Lower leg skin (tissue), 4 donors: ENCODE data around the gene IL6R. TPM values are rescaled to one million over a fixed set of nuclear protein-coding genes. Genes with fewer than 3 reads are reported as not detected.

ENCODE experiments used
- DNase-seq, 2 donors: peaks; one replicate each; pipeline ENCODE4 v3.0.0-alpha.2; 2019; ENCODE audit warnings: low spot score in 2 of 2
- H3K4me3 ChIP-seq: fragments of 200-600 bp; sonication (generic); 2 replicates; pipeline ENCODE4 v1.5.1; 2017; ENCODE audit warnings: mild to moderate bottlenecking, low read depth; ENCODE audit not compliant: poor library complexity, severe bottlenecking
- CTCF ChIP-seq, 3 donors: fragments of 450-650 bp; IDR thresholded peaks; one replicate each; pipeline ENCODE4 v1.5.1; 2016; ENCODE audit warnings: antibody characterized with exemption in 3 of 3, mild to moderate bottlenecking in 3 of 3, moderate library complexity in 2 of 3
- POLR2A ChIP-seq, 2 donors: fragments of 450-650 bp; IDR thresholded peaks; one replicate each; pipeline ENCODE4 v1.6.1; 2016 to 2017; ENCODE audit warnings: antibody characterized with exemption in 2 of 2, mild to moderate bottlenecking in 1 of 2, moderate library complexity in 1 of 2
- WGBS, 2 donors: methylation state at CpG; one replicate each; pipeline ENCODE4 v1.1.5; 2018; 5-methylcytosine and 5-hydroxymethylcytosine counted together
- intact Hi-C: fragments of 100-400 bp; cut with DNase I; formaldehyde crosslinking; loops from one replicate; pipeline ENCODE4 v1.15.0; 2023; ENCODE audit warnings: low total_unique reads
- total RNA-seq, 4 donors: library from RNA; depleted of rRNA; stranded (reverse); fragments of >200 nt; gene quantifications; one replicate each; pipeline ENCODE4 v1.1.0, GENCODE V29; 2016

Gene IL6R
- total RNA-seq, 4 donors from 2014 or later: 14.7 to 42.1 (median 21.8) TPM

GRCh38 chr1:154502744-154503115 lies 97.6 kb downstream of the IL6R start:
- 11 to 27% methylated on average over 25 to 32 of the region's 43 CpGs for WGBS, 2 donors
- DNase-seq: peak in 1 of 2 donors; percentile 80
- no peak overlapping the region for H3K4me3 ChIP-seq
- TF ChIP-seq POLR2A (IDR thresholded peaks at IDR 0.05) (no peak), CTCF (IDR thresholded peaks at IDR 0.05) (no peak)
- intact Hi-C loops: no loop called here

- TF ChIP-seq POLR2A (IDR thresholded peaks at IDR 0.05) (no peak), CTCF (IDR thresholded peaks at IDR 0.05) (no peak)
- DNase-seq: no peak
- no peak overlapping the region for H3K4me3 ChIP-seq
- intact Hi-C loops: no loop called here
- WGBS, 2 donors: 73 to 82% methylated on average over 5 of the region's 5 CpGs
Observed at GRCh38 chr1:154503898-154504297, 98.8 kb downstream of the IL6R start.

- H3K4me3 ChIP-seq: no peak overlapping the region
- DNase-seq: no peak
- no peak for TF ChIP-seq CTCF (IDR thresholded peaks at IDR 0.05)
- TF ChIP-seq POLR2A (IDR thresholded peaks at IDR 0.05): no peak
- intact Hi-C loops: no loop called here
- 89 to 95% methylated on average over 3 of the region's 3 CpGs for WGBS, 2 donors
Observed at GRCh38 chr1:154512760-154513159, 107.6 kb downstream of the IL6R start.

DNA sequence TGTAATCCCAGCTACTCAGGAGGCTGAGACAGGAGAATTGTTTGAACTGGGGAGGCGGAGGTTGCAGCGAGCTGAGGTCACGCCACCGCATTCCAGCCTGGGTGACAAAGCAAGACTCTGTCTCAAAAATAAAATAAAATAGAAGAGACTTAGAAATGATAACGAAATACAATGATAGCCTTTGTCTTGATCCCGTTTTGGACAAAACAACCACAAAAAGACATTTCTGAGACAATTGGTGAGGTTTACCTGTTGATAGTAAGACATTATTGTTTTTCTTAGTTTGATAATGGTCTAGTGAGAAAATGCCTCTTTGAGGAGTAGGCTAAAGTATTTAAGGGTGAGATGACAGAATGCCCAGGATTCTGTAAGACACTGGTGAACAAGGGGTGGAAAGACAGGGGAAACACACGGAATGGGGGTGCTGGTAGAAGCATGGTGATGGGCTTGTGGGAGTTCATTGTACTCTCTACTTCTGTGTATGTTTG lies 109.0 kb downstream of the IL6R start:
- intact Hi-C loops: no loop called here
- WGBS, 2 donors: 87 to 90% methylated on average over 7 of the region's 7 CpGs
- DNase-seq: no peak
- H3K4me3 ChIP-seq: no peak overlapping the region
- no peak for TF ChIP-seq CTCF (IDR thresholded peaks at IDR 0.05)
- TF ChIP-seq POLR2A (IDR thresholded peaks at IDR 0.05): no peak

DNA sequence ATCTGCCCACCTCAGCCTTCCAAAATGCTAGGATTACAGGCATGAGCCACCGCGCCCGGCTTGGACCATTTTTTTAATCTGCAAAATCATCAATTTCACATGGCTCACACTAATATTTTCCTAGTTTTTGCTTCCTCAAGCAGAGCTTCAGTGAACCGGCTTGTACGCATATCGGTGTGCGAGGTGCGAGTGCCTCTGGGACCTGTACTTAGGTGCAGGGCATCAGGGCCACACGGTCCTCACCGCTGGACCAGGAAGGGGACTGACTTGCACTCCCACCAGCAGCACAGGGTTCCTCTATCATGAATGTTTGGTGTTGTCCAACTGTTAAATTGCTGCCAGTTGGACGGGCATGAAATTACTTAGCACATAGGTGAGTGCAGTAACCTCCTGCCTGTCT lies 112.5 kb downstream of the IL6R start:
- TF ChIP-seq POLR2A (IDR thresholded peaks at IDR 0.05) (no peak), CTCF (IDR thresholded peaks at IDR 0.05) (no peak)
- H3K4me3 ChIP-seq: no peak overlapping the region
- 96 to 99% methylated on average over 11 of the region's 11 CpGs for WGBS, 2 donors
- DNase-seq: no peak
- intact Hi-C loops: no loop called here

Other genes with a start within 250 kb of the IL6R start
- gene TPM3, start 213.2 kb upstream of the IL6R start, total RNA-seq: 100 to 1,000 TPM; 119 to 226 (median 181) TPM
- not detected for gene CFAP141, start 199.0 kb upstream of the IL6R start, total RNA-seq
- 10 to 100 TPM; 46.0 to 74.6 (median 59.4) TPM for gene UBAP2L, start 184.4 kb upstream of the IL6R start, total RNA-seq
- gene HAX1, start 132.7 kb upstream of the IL6R start, total RNA-seq: 10 to 100 TPM; 52.7 to 83.4 (median 71.6) TPM
- not detected for gene AQP10, start 84.2 kb upstream of the IL6R start, total RNA-seq
- 10 to 100 TPM in 3 of 4 donors, 1 to 10 TPM in 1; 9.1 to 30.8 (median 19.6) TPM for gene ATP8B2, start 79.8 kb upstream of the IL6R start, total RNA-seq
- 1 to 10 TPM in 1 of 4 donors, under 1 TPM in 2, not detected in 1; 0.57 to 1.5 (median 0.83) TPM for gene TDRD10, start 96.9 kb downstream of the IL6R start, total RNA-seq
- 1 to 10 TPM; 4.0 to 8.0 (median 6.1) TPM for gene SHE, start 97.1 kb downstream of the IL6R start, total RNA-seq
- 10 to 100 TPM; 24.1 to 40.0 (median 32.2) TPM for gene UBE2Q1, start 153.3 kb downstream of the IL6R start, total RNA-seq
- gene CHRNB2, start 162.4 kb downstream of the IL6R start, total RNA-seq: under 1 TPM; 0.08 to 0.52 (median 0.26) TPM
- gene ADAR, start 202.8 kb downstream of the IL6R start, total RNA-seq: 100 to 1,000 TPM in 1 of 4 donors, 10 to 100 TPM in 3; 54.3 to 105 (median 73.6) TPM